Effector CD8-positive, alpha-beta T cell (primary cell): Measurements from ENCODE around the gene EIF2D.

Source experiments
- DNase-seq: peaks from one replicate; lab custom pipeline; 2025; lab: John Stamatoyannopoulos, UW

EIF2D gene

GRCh38 chr1:206550446-206550845, 61.8 kb downstream of the EIF2D start:
- no peak for DNase-seq

- no peak for DNase-seq
Measured at GRCh38 chr1:206547104-206547503, 65.2 kb downstream of the EIF2D start.

GRCh38 chr1:206545351-206545750, 66.9 kb downstream of the EIF2D start:
- no peak for DNase-seq

GRCh38 chr1:206544562-206545257, 67.6 kb downstream of the EIF2D start:
- DNase-seq = peak; percentile 86
